GM12865 (cell line): ENCODE data around the gene FEV.

Experiments
- DNase-seq: peaks from one replicate; pipeline ENCODE4 v3.0.0; 2010; ENCODE audit warnings: low read depth
- H3K4me3 ChIP-seq: 2 replicates; pipeline ENCODE4 v1.5.1; 2011; ENCODE audit warnings: mild to moderate bottlenecking, low read depth, low read length, control low read depth
- CTCF ChIP-seq: IDR thresholded peaks from 2 replicates; pipeline ENCODE4 v1.5.1; 2011; ENCODE audit warnings: low read length, control low read depth, low read depth, inconsistent platforms; ENCODE audit not compliant: insufficient read depth; ENCODE audit errors: missing control alignments

The FEV gene

GRCh38 chr2:218998414-218999002 lies 13.5 kb upstream of the FEV start:
- no peak for DNase-seq
- H3K4me3 ChIP-seq, result no peak overlapping the region
- no peak for TF ChIP-seq CTCF

- no peak for DNase-seq
- H3K4me3 ChIP-seq, result no peak overlapping the region
- no peak for TF ChIP-seq CTCF
Measured at GRCh38 chr2:218997731-218998130, 12.7 kb upstream of the FEV start.

- TF ChIP-seq CTCF, result no peak
- no peak for DNase-seq
- H3K4me3 ChIP-seq, result no peak overlapping the region
Measured at GRCh38 chr2:218996937-218997336, 12.0 kb upstream of the FEV start.

- H3K4me3 ChIP-seq, result no peak overlapping the region
- TF ChIP-seq CTCF, result peak; percentile 90
- peak; percentile 65 for DNase-seq
Measured at GRCh38 chr2:218995972-218996711, 11.2 kb upstream of the FEV start.

- no peak overlapping the region for H3K4me3 ChIP-seq
- no peak for DNase-seq
- TF ChIP-seq CTCF, result no peak
Measured at GRCh38 chr2:218995561-218995960, 10.6 kb upstream of the FEV start.

GRCh38 chr2:218993345-218994315 lies 8.6 kb upstream of the FEV start, which contains the start of gene CRYBA2:
Gene CRYBA2, minus strand, starts transcription at chr2:218993422. Its CDS starts 246 bp downstream, at chr2:218993176.
- no peak for TF ChIP-seq CTCF
- no peak for DNase-seq
- H3K4me3 ChIP-seq, result no peak within 1 kb of the TSS
